H9 (cell line): Measurements from ENCODE around the gene HASPIN. TPM values are rescaled to one million over a fixed set of nuclear protein-coding genes. Genes with fewer than 3 reads are reported as not detected.

Experiments used
- DNase-seq: peaks from one replicate; pipeline ENCODE4 v3.0.0-alpha.2; 2017
- H2AFZ ChIP-seq: one replicate; pipeline ENCODE4 v1.6.1; 2013; ENCODE audit warnings: mild to moderate bottlenecking, low read length, control low read depth, moderate library complexity
- H2AK5ac ChIP-seq: 2 replicates; pipeline ENCODE4 v1.6.1; 2013; ENCODE audit warnings: low read length, control low read depth, mixed read lengths; ENCODE audit not compliant: insufficient read length
- H2BK120ac ChIP-seq: one replicate; pipeline ENCODE4 v1.6.1; 2013; ENCODE audit warnings: low read depth, mild to moderate bottlenecking, low read length, control low read depth, inconsistent platforms; ENCODE audit not compliant: poor library complexity, severe bottlenecking
- H2BK12ac ChIP-seq: 2 replicates; pipeline ENCODE4 v1.6.1; 2013; ENCODE audit warnings: low read length, control low read depth, mixed read lengths, low read depth; ENCODE audit not compliant: insufficient read length
- H2BK15ac ChIP-seq: 2 replicates; pipeline ENCODE4 v1.6.1; 2013; ENCODE audit warnings: low read depth, low read length, control low read depth
- H2BK20ac ChIP-seq: one replicate; pipeline ENCODE4 v1.6.1; 2013; ENCODE audit warnings: low read depth, mild to moderate bottlenecking, low read length, control low read depth, inconsistent platforms; ENCODE audit not compliant: poor library complexity, severe bottlenecking
- H2BK5ac ChIP-seq: 2 replicates; pipeline ENCODE4 v1.6.1; 2013; ENCODE audit warnings: low read length, control low read depth, mixed read lengths; ENCODE audit not compliant: insufficient read length
- H3K14ac ChIP-seq: 2 replicates; pipeline ENCODE4 v1.6.1; 2013; ENCODE audit warnings: low read length, control low read depth; ENCODE audit not compliant: insufficient read depth
- H3K18ac ChIP-seq: 2 replicates; pipeline ENCODE4 v1.6.1; 2013; ENCODE audit warnings: low read depth, mild to moderate bottlenecking, mixed read lengths, low read length, control low read depth; ENCODE audit not compliant: insufficient read length
- H3K23ac ChIP-seq: 2 replicates; pipeline ENCODE4 v1.6.1; 2013; ENCODE audit warnings: low read length, control low read depth, mixed read lengths, low read depth; ENCODE audit not compliant: insufficient read length
- H3K23me2 ChIP-seq: 2 replicates; pipeline ENCODE4 v1.6.1; 2013; ENCODE audit warnings: low read depth, mild to moderate bottlenecking, mixed read lengths, low read length, control low read depth; ENCODE audit not compliant: insufficient read length, poor library complexity, severe bottlenecking
- H3K27ac ChIP-seq: 2 replicates; pipeline ENCODE4 v1.5.1; 2013; ENCODE audit warnings: low read length, control low read depth, mixed read lengths, low read depth; ENCODE audit not compliant: insufficient read length
- H3K27me3 ChIP-seq: 2 replicates; pipeline ENCODE4 v1.6.1; 2013; ENCODE audit warnings: low read length, control low read depth, inconsistent platforms; ENCODE audit not compliant: insufficient read depth
- H3K4ac ChIP-seq: 2 replicates; pipeline ENCODE4 v1.6.1; 2013; ENCODE audit warnings: low read depth, mild to moderate bottlenecking, control low read depth, inconsistent platforms, low read length, moderate library complexity
- H3K4me1 ChIP-seq: 2 replicates; pipeline ENCODE4 v1.6.1; 2013; ENCODE audit warnings: low read length, control low read depth, inconsistent platforms; ENCODE audit not compliant: insufficient read depth
- H3K4me2 ChIP-seq: 2 replicates; pipeline ENCODE4 v1.6.1; 2013; ENCODE audit warnings: low read length, control low read depth, mixed read lengths; ENCODE audit not compliant: insufficient read length, insufficient read depth
- H3K56ac ChIP-seq: 2 replicates; pipeline ENCODE4 v1.6.1; 2013; ENCODE audit warnings: low read depth, mild to moderate bottlenecking, mixed read lengths, low read length, control low read depth; ENCODE audit not compliant: insufficient read length
- H3K79me1 ChIP-seq: 2 replicates; pipeline ENCODE4 v1.6.1; 2013; ENCODE audit warnings: low read depth, mild to moderate bottlenecking, moderate library complexity, low read length, control low read depth, inconsistent platforms; ENCODE audit not compliant: insufficient read depth, poor library complexity, severe bottlenecking
- H3K79me2 ChIP-seq: 2 replicates; pipeline ENCODE4 v1.6.1; 2013; ENCODE audit warnings: low read length, control low read depth, inconsistent platforms; ENCODE audit not compliant: insufficient read depth
- H3K9ac ChIP-seq: 2 replicates; pipeline ENCODE4 v1.6.1; 2013; ENCODE audit warnings: low read length, control low read depth, mixed read lengths; ENCODE audit not compliant: insufficient read length; ENCODE audit errors: extremely low read depth
- H3K9me3 ChIP-seq: one replicate; pipeline ENCODE4 v1.6.1; 2013; ENCODE audit warnings: low read depth, low read length, inconsistent platforms; ENCODE audit not compliant: control insufficient read depth
- H3T11ph ChIP-seq: one replicate; pipeline ENCODE4 v1.6.1; 2013; ENCODE audit warnings: mild to moderate bottlenecking, low read length, control low read depth, inconsistent platforms
- H4K20me1 ChIP-seq: one replicate; pipeline ENCODE4 v1.6.1; 2013; ENCODE audit not compliant: control insufficient read depth, insufficient read length, insufficient read depth
- H4K5ac ChIP-seq: 2 replicates; pipeline ENCODE4 v1.6.1; 2013; ENCODE audit warnings: low read depth, mild to moderate bottlenecking, mixed read lengths, low read length, control low read depth; ENCODE audit not compliant: insufficient read length
- H4K8ac ChIP-seq: replicated peaks from 2 replicates; pipeline ENCODE4 v1.6.1; 2013; ENCODE audit warnings: low read length, control low read depth, mixed read lengths, low read depth; ENCODE audit not compliant: insufficient read length
- H4K91ac ChIP-seq: 2 replicates; pipeline ENCODE4 v1.6.1; 2013; ENCODE audit warnings: low read depth, mild to moderate bottlenecking, moderate library complexity, mixed read lengths, low read length, control low read depth; ENCODE audit not compliant: insufficient read length
- H3K27ac Mint-ChIP-seq, 3 experiments: 2 replicates in 2 of 3; 3 replicates in 1 of 3; pipeline ENCODE4 v1.8.0; 2020 to 2021; ENCODE audit warnings: mixed read lengths in 3 of 3, mild to moderate bottlenecking in 1 of 3, moderate library complexity in 1 of 3
- H3K27me3 Mint-ChIP-seq: 2 replicates; pipeline ENCODE4 v1.8.0; 2021; ENCODE audit warnings: low read depth, mild to moderate bottlenecking, moderate library complexity, mixed read lengths
- H3K36me3 Mint-ChIP-seq, 3 experiments: 2 replicates in 2 of 3; 3 replicates in 1 of 3; pipeline ENCODE4 v1.8.0; 2020 to 2021; ENCODE audit warnings: low read depth in 3 of 3, mixed read lengths in 3 of 3; ENCODE audit not compliant: insufficient read depth in 1 of 3
- H3K4me1 Mint-ChIP-seq, 2 experiments: 2 replicates each; pipeline ENCODE4 v1.8.0; 2020; ENCODE audit warnings: mixed read lengths in 2 of 2
- H3K4me3 Mint-ChIP-seq, 2 experiments: 2 replicates in 1 of 2; 3 replicates in 1 of 2; pipeline ENCODE4 v1.8.0; 2020 to 2021; ENCODE audit warnings: mild to moderate bottlenecking in 2 of 2, mixed read lengths in 2 of 2, moderate library complexity in 1 of 2
- H3K9me3 Mint-ChIP-seq, 2 experiments: 2 replicates in 1 of 2; 3 replicates in 1 of 2; pipeline ENCODE4 v1.8.0; 2020; ENCODE audit warnings: mild to moderate bottlenecking in 2 of 2, mixed read lengths in 2 of 2, moderate library complexity in 1 of 2
- CTCF ChIP-seq: fragments of 200-600 bp; sonication (generic); conservative IDR thresholded peaks from 3 replicates; pipeline ENCODE4 v1.8.0; 2021; ENCODE audit warnings: antibody characterized with exemption, mild to moderate bottlenecking
- WGBS: extraction: QIAGEN DNeasy Blood & Tissue Kit; methylation state at CpG from one replicate; pipeline ENCODE4 v1.1.7; 2013; ENCODE audit warnings: missing lambda C conversion rate, low lambda C conversion rate, mixed read lengths; ENCODE audit not compliant: insufficient read length; ENCODE audit errors: extremely low coverage; 5-methylcytosine and 5-hydroxymethylcytosine counted together
- total RNA-seq: library from RNA; stranded (reverse); gene quantifications from 2 replicates; pipeline ENCODE4 v1.2.1, GENCODE V29; 2021

Gene HASPIN
- total RNA-seq, 1 experiment from 2014 or later, result 26.6 TPM

GRCh38 chr17:3762922-3763776 lies 39.4 kb downstream of the HASPIN start:
- H3K27me3 ChIP-seq, result no peaks in the 10 kb centered on the region
- H3K9me3 Mint-ChIP-seq, result peaks cover 11 to 12% of the 10 kb centered on the region in 2 experiments; a peak in 4 of 5 replicates

More at GRCh38 chr17:3762922-3763776, 39.4 kb downstream of the HASPIN start:
- Histone ChIP-seq H3K4ac (no peak overlapping the region), H2AFZ (no peak overlapping the region), H4K91ac (no peak overlapping the region), H3K14ac (no peak overlapping the region; the same call in 1 of the 2 replicates), H3K23ac (no peak overlapping the region), H3K4me2 (no peak overlapping the region), H3K79me2 (no peaks in the 10 kb centered on the region), H3K9me3 (no peaks in the 10 kb centered on the region), H3K4me1 (no peaks in the 10 kb centered on the region), H2BK5ac (no peak overlapping the region), H2BK20ac (no peak overlapping the region), H4K8ac (no peak overlapping the region), H3K9ac (no peak overlapping the region), H3K79me1 (no peaks in the 10 kb centered on the region), H4K20me1 (no peaks in the 10 kb centered on the region), H2BK15ac (no peak overlapping the region), H2AK5ac (no peak overlapping the region), H3K27ac (no peak overlapping the region), H3K56ac (peak overlapping the region; percentile 26), H2BK12ac (no peak overlapping the region), H3T11ph (no peak overlapping the region), H3K23me2 (no peaks in the 10 kb centered on the region), H2BK120ac (no peak overlapping the region), H4K5ac (no peak overlapping the region), H3K18ac (no peak overlapping the region)
- Mint-ChIP-seq H3K4me3 (no peak overlapping the region), H3K27ac (peak overlapping the region in 1 of 3 experiments; percentile 34; a peak in 2 of 7 replicates), H3K36me3 (peaks cover 0 to 13% (median 13%) of the 10 kb centered on the region in 3 experiments; a peak in 5 of 7 replicates), H3K27me3 (peaks cover 3% of the 10 kb centered on the region; the same call in 1 of the 2 replicates), H3K4me1 (no peaks in the 10 kb centered on the region)
- no peak for TF ChIP-seq CTCF
- no CpG with 5 or more reads among the region's 14 CpGs for WGBS
- DNase-seq, result no peak
